Smooth muscle cell (in vitro differentiated cells): ENCODE results near the gene RDH13. TPM values are rescaled to one million over a fixed set of nuclear protein-coding genes. Genes with fewer than 3 reads are reported as not detected.

Experiments
- DNase-seq: peaks from one replicate; lab custom pipeline; 2025; ENCODE audit not compliant: unreplicated experiment; lab: John Stamatoyannopoulos, UW
- H2AFZ ChIP-seq: fragments of 200-600 bp; sonication (generic); 2 replicates; pipeline ENCODE4 v1.6.0; 2016; ENCODE audit warnings: antibody characterized with exemption, low read depth, mild to moderate bottlenecking
- H3F3A ChIP-seq: fragments of 200-600 bp; sonication (generic); 2 replicates; pipeline ENCODE4 v1.6.0; 2017; ENCODE audit warnings: antibody characterized with exemption, low read depth
- H3K27ac ChIP-seq: fragments of 200-600 bp; sonication (generic); 2 replicates; pipeline ENCODE4 v1.5.1; 2016; ENCODE audit warnings: low read depth, mild to moderate bottlenecking
- H3K27me3 ChIP-seq: fragments of 200-600 bp; sonication (generic); 2 replicates; pipeline ENCODE4 v1.6.1; 2016; ENCODE audit warnings: low read depth, mild to moderate bottlenecking
- H3K36me3 ChIP-seq: fragments of 200-600 bp; sonication (generic); 2 replicates; pipeline ENCODE4 v1.5.1; 2016; ENCODE audit warnings: low read depth
- H3K4me1 ChIP-seq: fragments of 200-600 bp; sonication (generic); 2 replicates; pipeline ENCODE4 v1.5.1; 2016; ENCODE audit warnings: low read depth
- H3K4me2 ChIP-seq: fragments of 200-600 bp; sonication (generic); 2 replicates; pipeline ENCODE4 v1.6.0; 2016; ENCODE audit warnings: mild to moderate bottlenecking
- H3K4me3 ChIP-seq: fragments of 200-600 bp; sonication (generic); 2 replicates; pipeline ENCODE4 v1.5.1; 2016; ENCODE audit warnings: mild to moderate bottlenecking
- H3K79me2 ChIP-seq: fragments of 200-600 bp; sonication (generic); 2 replicates; pipeline ENCODE4 v1.6.0; 2016; ENCODE audit warnings: low read depth, mild to moderate bottlenecking
- H3K9ac ChIP-seq: fragments of 200-600 bp; sonication (generic); 2 replicates; pipeline ENCODE4 v1.6.0; 2016; ENCODE audit warnings: low read depth
- H3K9me3 ChIP-seq: fragments of 200-600 bp; sonication (generic); replicated peaks from 2 replicates; pipeline ENCODE4 v1.5.1; 2016; ENCODE audit warnings: low read depth
- H4K20me1 ChIP-seq: fragments of 200-600 bp; sonication (generic); 2 replicates; pipeline ENCODE4 v1.6.0; 2016; ENCODE audit warnings: low read depth
- WGBS: methylation state at CpG from one replicate; pipeline ENCODE4 v1.1.7; 2016; ENCODE audit warnings: low lambda C conversion rate; 5-methylcytosine and 5-hydroxymethylcytosine counted together
- polyA plus RNA-seq: library from polyadenylated mRNA; unstranded; fragments of >200 nt; fragmentation: Nextera tagmentation; extraction: Ambion mirVana; gene quantifications from 2 replicates; pipeline ENCODE4 v1.2.1, GENCODE V29; 2016
- total RNA-seq: library from RNA; depleted of rRNA; stranded (reverse); fragments of >200 nt; gene quantifications from 2 replicates; pipeline ENCODE4 v1.2.3, GENCODE V29; 2014
- TF ChIP-seq, protein P1 (sequence below): fragments of 200-600 bp; sonication (generic); IDR thresholded peaks from 2 replicates; pipeline ENCODE4 v1.5.1; 2017; ENCODE audit warnings: borderline replicate concordance, mild to moderate bottlenecking, antibody characterized with exemption; ENCODE audit not compliant: insufficient read depth, poor library complexity, severe bottlenecking

Gene RDH13
- total and polyA plus RNA-seq, 2 experiments from 2014 or later, result 9.1 to 13.5 TPM

DNA sequence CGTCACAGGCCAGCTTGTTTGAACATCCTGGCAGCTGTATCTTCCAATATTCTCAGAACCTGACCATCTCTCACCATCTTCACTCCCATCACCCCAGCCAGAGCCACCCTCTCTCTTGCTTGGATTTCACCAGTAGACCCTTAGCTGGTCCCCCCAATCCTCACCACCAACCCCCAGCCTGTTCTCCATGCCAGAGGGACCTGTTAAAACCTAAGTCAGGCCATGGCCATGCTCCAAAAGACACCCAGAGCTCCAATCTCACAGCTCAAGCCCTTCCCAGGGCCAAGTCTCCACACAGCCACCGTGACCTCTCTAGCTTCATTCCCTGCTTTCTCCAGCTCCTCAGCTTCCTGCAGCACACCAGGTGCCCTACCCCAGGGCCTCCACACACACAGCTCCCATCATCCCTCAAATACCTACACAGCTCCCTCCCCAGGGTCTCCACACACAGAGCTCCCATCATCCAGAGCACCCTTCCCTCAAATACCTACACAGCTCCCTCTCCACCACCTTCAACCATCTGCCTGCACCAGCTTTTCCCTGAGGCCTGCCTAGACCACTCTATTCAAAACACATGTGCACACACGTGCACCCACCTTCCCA is 26.5 kb upstream of the RDH13 start:
- H3K27me3 ChIP-seq, result peaks cover 20% of the 10 kb centered on the region
- no peaks in the 10 kb centered on the region for H3K9me3 ChIP-seq
- no peak overlapping the region for H3K9ac ChIP-seq
- H3K36me3 ChIP-seq, result no peaks in the 10 kb centered on the region
- peaks cover 29% of the 10 kb centered on the region for H4K20me1 ChIP-seq
- H3K4me1 ChIP-seq, result peaks cover 8% of the 10 kb centered on the region
- H2AFZ ChIP-seq, result no peak overlapping the region
- H3K4me2 ChIP-seq, result no peak overlapping the region
- no peak overlapping the region for H3K4me3 ChIP-seq
- no peak for DNase-seq
- TF ChIP-seq, protein P1, sequence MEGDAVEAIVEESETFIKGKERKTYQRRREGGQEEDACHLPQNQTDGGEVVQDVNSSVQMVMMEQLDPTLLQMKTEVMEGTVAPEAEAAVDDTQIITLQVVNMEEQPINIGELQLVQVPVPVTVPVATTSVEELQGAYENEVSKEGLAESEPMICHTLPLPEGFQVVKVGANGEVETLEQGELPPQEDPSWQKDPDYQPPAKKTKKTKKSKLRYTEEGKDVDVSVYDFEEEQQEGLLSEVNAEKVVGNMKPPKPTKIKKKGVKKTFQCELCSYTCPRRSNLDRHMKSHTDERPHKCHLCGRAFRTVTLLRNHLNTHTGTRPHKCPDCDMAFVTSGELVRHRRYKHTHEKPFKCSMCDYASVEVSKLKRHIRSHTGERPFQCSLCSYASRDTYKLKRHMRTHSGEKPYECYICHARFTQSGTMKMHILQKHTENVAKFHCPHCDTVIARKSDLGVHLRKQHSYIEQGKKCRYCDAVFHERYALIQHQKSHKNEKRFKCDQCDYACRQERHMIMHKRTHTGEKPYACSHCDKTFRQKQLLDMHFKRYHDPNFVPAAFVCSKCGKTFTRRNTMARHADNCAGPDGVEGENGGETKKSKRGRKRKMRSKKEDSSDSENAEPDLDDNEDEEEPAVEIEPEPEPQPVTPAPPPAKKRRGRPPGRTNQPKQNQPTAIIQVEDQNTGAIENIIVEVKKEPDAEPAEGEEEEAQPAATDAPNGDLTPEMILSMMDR, result no peak
- 98% methylated on average over 3 of the region's 3 CpGs for WGBS
- peaks cover 6% of the 10 kb centered on the region for H3F3A ChIP-seq
- no peaks in the 10 kb centered on the region for H3K79me2 ChIP-seq
- H3K27ac ChIP-seq, result no peak overlapping the region

DNA sequence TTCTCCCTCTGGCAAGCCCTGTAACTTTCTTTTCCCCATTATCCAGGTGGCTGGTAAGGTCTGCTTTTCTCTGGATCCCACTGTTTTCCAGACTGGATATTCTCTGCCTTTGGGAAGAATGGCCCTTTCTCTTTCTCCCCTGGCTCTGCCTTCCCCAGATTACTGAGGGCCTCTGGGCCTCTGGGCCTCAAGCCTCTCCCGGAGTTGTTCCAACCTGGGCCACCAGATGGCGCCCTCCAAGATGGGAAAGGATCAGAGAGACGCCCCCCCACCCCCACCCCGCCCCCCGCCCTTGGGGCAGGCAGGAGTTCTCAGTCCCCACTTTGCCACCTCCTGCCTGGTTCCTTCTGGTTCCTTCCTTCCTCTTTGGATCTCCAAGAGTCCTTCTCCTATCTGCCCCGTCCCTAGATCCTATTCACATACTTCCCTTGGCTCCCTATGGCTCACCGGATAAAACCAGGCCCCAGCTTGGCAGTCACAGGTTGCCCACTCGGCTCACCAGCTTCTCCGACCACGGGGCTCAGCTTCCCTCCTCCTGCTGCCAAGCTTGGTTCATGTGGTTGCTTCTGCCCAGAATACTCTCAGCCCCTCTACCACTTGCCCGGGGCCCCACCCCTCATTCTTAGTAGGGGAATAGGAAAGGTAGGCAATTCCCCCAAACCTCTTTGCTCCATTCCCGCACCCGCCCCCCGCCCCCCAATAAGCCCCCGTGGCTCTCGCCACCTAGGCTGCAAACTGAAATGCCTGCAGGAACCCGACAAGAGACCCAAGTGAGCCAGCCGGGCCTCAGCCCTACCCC is 25.8 kb upstream of the RDH13 start:
- no peaks in the 10 kb centered on the region for H3K36me3 ChIP-seq
- H3K79me2 ChIP-seq, result no peaks in the 10 kb centered on the region
- H3F3A ChIP-seq, result peaks cover 6% of the 10 kb centered on the region
- peaks cover 29% of the 10 kb centered on the region for H4K20me1 ChIP-seq
- no peak overlapping the region for H3K9ac ChIP-seq
- H2AFZ ChIP-seq, result no peak overlapping the region
- H3K4me3 ChIP-seq, result no peak overlapping the region
- H3K9me3 ChIP-seq, result no peaks in the 10 kb centered on the region
- TF ChIP-seq, protein P1, result peak; percentile 85
- peak; percentile 75 for DNase-seq
- peaks cover 25% of the 10 kb centered on the region for H3K27me3 ChIP-seq
- no peak overlapping the region for H3K27ac ChIP-seq
- H3K4me1 ChIP-seq, result peaks cover 8% of the 10 kb centered on the region
- H3K4me2 ChIP-seq, result no peak overlapping the region
- 77% methylated on average over 11 of the region's 18 CpGs for WGBS

DNA sequence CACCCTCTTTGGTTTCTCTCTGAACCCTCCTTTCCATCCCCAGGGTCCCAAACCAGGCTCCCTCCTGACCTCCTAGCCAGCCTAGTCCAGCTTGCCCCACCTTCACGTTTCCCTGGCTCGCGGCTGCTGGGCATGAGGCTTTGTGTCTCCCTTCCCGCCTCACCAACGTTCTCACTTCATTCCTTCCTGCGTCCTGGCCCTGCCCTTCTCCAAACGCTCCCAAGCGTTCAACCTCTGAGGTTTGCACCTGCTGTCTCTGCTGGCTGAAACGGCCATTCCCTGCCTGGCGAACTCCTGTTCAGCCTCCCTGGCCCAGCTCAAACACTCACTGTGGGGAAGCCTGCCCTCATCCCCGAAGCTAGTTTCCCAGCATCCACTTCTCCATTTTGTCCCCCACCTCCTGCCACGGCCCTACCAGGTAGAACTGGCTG is 25.1 kb upstream of the RDH13 start:
- no peak overlapping the region for H3K9ac ChIP-seq
- peaks cover 25% of the 10 kb centered on the region for H3K27me3 ChIP-seq
- peaks cover 29% of the 10 kb centered on the region for H4K20me1 ChIP-seq
- TF ChIP-seq, protein P1, result no peak
- no peaks in the 10 kb centered on the region for H3K9me3 ChIP-seq
- H3K4me3 ChIP-seq, result no peak overlapping the region
- peaks cover 8% of the 10 kb centered on the region for H3K4me1 ChIP-seq
- 87% methylated on average over 12 of the region's 12 CpGs for WGBS
- no peaks in the 10 kb centered on the region for H3K36me3 ChIP-seq
- H3K79me2 ChIP-seq, result no peaks in the 10 kb centered on the region
- DNase-seq, result no peak
- no peak overlapping the region for H3K27ac ChIP-seq
- H2AFZ ChIP-seq, result no peak overlapping the region
- peak overlapping the region; percentile 94 for H3K4me2 ChIP-seq
- H3F3A ChIP-seq, result peaks cover 6% of the 10 kb centered on the region
